HG03064 (cell line): ENCODE measurements around the gene CMTM1.

Source experiments
- ATAC-seq: cut with Tn5 transposase; IDR thresholded peaks from one replicate; pipeline ENCODE4 v1.9.1; 2021; ENCODE audit warnings: low read depth; ENCODE audit not compliant: unreplicated experiment

CMTM1 gene, protein sequence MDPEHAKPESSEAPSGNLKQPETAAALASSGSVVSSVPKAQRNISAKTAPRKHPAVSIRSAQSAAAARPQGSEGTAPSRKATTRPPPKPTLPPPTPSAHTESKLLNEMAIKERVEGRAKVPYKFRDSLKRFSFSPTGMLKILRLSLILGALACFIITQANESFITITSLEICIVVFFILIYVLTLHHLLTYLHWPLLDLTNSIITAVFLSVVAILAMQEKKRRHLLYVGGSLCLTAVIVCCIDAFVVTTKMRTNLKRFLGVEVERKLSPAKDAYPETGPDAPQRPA

DNA sequence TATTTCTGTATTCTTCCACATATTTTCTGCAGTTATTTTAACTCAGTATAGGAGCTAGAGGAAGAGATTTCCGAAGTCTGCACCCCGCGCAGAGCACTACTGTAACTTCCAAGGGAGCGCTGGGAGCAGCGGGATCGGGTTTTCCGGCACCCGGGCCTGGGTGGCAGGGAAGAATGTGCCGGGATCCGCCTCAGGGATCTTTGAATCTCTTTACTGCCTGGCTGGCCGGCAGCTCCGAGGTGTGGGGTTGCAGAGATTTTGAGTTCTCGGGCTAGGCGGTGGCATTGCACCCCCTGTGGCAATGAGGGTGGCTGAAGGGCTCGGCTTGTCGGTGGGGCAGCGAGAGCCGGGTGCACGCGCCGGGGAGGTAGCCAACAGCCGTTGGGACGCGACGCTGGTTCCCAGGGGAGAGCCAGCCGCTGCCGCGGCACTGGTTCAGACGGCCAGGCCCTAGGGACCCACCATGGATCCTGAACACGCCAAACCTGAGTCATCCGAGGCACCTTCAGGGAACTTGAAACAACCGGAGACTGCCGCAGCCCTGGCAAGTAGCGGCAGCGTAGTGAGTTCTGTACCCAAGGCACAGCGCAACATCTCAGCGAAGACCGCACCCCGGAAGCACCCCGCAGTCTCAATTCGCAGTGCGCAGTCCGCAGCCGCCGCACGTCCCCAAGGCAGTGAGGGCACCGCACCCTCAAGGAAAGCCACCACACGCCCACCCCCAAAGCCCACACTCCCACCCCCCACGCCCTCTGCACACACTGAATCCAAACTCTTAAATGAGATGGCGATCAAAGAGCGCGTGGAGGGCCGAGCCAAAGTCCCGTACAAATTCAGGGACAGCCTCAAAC, at the start of gene CMTM1:
Gene CMTM1 (plus strand): TSS at position 389 of the 851 bp plus-strand sequence. CDS start 75 bp downstream, at position 464.
- ATAC-seq, result no peak

DNA sequence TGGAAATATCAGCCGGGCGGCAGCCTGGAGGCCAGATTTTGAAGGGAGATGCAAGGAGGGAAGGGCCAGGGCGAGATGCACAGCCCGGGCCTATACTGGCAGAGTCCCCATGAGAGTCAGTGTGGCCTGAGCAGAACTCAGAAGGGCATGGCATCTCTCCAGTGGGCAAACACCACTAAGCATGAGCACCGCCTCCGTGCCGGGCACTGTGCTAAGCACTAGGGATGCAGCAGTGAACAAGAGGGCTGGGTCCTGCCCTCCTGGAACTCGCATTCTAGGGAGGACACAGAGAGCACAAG, 49.8 kb upstream of the CMTM1 start:
- peak; percentile 26 for ATAC-seq

DNA sequence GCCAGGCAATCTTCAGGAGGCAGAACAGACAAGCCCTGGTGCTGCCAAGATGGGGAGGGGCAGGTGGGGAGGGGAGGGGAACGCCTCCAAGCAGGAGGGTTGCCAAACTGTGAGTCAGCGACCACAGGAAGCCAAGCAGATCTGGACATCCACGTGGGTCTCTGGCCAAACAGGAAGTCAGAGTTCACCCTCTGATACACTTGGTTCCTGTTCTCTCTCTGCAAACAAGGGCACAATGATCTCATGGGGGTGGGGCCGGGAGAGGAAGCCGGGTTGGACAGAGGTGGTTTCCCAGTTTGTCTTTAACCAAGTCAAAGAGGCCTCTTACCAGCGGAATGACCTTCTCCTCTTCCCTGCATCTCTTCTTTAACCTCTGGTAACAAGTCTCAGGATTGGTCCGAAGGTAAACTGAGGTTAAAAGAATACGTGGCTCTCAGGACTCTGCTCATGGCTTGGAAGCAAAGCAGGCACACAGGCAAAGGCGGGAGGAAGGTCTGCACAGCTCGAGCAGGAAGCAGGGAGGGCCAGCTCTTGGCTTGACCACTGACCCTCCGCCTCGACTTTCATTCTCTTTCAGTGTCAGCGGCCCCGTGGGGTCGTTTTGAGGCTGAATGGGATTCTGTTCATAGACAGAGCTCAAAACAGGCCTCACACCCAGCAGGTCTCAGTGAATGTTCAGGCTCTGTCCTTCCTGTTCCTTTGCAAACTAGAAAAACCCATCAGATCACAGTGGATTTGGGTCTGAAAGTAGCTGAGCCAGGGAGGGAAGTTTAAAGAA, 49.2 kb upstream of the CMTM1 start:
- ATAC-seq, result peak; percentile 96

DNA sequence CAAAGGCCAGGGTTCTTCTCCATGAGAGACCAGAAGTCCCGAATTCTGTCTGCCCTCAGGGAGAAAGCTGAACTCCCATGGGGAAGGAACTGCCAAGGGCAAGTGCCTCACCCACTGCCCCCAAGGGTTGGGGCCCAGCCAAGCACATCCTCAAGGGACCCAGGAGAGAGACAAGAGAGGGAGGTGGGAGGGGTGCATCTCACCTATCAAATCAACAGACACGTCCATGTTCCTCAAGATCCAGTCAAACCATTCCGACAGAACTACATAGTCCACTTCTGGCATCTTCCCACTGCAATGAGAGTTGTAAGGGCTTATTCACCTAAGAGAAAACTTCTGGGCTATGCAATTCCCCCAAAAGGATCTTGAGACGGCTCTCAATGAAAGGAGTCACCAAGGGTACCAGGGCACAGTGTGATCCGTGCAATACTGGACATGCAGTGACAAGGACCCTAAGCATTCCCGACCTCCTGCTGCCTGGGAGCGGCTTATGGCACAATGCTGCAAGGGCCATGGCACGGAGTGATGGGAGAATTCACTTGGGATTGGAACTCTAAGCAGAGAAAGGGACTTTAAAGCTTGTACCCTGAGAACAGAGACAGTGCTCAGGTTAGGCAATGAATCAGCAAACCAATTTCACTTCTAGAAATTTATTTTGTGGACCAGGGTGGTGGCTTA, 48.5 kb upstream of the CMTM1 start:
- ATAC-seq, result no peak

DNA sequence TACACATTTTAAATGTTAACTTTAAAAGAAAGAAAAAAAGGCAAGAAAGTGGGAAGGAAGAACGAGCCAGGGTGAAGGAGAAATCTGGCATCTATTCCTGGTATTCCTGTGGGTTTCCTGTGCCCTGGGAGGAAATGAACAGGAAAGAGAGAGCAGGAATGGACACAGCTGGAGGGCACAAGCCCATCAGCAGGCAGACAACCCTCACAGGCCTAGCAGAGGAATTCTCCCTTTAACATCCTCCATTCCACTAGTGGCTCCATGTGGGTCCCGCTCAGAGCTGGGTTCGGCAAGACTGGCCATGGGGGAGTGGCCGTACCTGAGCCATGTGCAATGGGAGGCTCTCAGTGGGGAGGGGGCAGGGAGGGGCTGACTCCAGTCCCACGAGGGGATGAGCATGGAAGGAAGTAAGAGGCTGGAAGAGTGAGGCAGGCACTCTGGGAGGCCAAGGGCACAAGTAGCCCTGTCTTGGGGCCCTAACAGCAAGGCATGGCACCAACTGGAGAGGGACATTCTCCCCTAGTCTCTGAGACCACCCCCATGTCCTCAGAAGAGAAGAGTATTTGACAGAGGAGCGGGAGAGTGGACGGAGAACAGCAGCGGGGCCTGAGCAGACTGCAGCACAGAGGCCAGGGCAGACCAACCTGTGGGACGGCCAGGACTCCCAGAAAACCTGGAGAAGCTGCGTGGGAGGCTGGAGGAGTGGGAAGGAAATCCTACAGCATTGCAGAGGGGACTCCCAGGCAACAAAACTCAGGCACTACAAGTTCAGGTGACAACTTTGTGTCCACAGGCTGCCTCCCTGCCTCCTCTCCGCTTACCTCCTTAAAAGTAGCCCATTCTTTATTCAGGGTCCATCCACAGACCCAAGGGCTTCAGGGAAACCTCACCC, 46.5 kb upstream of the CMTM1 start:
- no peak for ATAC-seq

DNA sequence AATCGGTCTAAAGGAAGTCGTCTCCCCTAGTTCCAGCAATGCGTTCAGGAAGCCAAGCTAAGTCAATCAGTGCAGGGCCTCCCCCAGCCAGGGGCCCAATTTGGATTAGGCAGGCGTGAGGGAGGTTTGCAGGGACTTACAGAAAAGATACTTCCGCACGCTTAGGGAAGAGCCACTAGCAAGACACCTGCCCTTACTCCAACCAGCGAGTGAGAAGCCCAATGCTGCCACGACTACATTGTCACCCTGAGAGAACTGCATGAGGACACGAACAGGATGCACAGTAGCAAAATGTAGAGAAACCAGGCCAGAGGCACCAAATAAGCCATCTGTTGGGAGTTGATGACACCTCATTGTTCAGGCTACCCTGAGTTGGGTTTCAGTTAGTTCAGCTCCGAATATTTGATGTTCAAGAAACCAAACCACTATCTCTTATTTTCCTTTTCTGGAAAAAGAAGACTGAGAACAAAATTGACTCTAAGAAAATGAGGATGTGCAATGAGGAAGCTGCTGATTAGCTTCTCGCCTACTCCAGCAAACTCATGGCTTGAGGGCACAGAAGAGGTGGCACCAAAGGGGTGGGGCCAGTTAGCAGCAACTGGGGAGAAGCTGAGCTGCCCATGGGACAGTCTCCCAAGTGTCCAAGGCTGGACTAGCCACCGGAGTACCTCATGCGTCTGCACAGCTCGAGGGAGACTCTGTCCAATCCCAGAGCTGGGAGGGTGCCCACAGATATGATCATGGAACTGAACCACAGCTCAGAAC, 45.7 kb upstream of the CMTM1 start:
- no peak for ATAC-seq

DNA sequence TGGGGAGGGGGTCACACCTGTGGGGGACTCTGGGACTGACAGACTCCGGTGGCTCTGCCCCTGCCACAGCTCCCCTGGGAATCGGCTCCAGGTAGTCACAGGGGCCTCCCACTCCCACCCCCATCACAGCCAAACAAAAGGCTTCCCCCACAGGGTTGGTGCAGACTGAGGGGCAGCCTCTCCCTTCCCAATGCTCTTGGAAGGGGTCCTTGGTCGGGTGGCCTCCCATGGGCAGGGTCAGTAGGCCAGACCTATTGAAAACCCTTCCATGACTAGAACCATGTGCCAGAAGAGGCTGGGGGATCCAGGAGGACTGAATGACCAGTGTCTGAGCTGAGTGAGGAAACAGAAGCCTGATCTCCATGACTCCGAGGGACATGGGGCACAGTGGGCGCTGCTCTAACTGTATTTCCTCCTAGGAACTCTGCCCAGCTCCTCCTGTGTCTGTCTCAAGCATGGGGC, 45.0 kb upstream of the CMTM1 start:
- ATAC-seq, result no peak

DNA sequence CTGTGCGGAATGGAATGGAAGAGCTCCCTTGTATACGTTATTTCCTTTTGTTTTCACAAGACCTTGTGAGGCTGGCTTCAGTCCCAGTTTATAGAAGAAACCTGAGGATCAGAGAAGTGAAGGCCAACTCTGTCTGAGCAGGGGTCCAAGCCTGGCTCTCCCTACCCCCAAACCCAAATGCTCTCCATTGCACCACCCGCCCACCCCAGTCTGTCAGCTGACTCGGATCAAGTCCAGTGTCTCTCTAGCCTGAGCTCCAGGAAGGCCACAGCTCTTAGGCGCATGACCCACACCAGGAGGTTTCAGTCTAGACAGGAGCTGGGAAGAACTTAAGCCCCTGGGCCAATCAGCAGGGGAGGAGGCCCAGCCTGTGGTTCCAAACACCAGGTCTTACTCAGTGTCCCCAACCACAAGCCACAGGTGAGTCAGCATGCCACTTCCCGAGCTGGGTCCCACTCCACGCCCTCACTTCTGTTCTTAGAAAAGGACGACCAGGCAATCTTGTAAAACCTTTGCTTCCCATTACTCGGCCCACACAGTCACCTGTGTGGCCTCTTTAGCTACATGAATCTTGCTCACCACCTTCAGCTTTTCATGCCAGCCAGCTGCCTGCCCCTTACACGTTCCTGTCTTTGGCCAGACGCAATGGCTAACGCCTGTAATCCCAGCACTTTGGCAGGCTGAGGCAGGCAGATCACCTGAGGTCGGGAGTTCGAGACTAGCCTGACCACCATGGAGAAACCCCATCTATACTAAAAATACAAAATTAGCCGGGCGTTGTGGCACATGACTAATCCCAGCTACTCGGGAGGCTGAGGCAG, 44.1 kb upstream of the CMTM1 start:
- peak; percentile 34 for ATAC-seq

DNA sequence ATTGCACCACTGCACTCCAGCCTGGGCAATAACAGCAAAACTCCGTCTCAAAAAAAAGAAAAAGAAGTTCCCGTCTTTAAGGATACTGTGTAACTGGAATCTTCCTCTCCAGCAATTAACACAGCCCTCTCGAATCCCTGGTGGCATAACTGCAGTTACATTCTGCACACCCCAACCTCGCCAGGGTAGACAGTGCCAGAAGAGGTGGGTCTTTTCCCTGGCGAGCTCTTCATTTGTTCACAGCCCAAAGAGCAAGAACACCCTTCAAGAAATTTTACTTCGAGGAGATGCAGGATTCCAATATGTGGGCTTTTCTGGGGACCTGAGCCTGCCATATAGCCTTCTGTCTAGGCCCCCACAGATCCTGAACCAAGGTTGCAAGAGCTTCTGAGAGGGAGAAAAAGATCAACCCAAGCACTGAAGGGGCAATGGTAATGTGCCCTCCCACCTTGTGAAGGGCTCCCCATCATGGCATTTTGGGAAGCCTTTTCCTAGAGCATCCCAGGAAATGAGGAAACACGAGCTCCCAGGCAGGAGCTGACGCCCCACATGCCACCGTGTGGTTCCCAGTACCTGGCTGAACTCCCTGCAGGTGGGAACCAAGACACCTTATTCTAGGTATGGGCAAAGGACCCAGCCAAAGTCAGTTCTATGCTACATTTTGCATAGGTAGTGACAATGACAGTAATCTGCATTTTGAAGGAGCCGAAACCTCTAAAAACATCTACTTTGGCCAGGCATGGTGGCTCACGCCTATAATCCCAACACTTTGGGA, 43.2 kb upstream of the CMTM1 start:
- no peak for ATAC-seq

DNA sequence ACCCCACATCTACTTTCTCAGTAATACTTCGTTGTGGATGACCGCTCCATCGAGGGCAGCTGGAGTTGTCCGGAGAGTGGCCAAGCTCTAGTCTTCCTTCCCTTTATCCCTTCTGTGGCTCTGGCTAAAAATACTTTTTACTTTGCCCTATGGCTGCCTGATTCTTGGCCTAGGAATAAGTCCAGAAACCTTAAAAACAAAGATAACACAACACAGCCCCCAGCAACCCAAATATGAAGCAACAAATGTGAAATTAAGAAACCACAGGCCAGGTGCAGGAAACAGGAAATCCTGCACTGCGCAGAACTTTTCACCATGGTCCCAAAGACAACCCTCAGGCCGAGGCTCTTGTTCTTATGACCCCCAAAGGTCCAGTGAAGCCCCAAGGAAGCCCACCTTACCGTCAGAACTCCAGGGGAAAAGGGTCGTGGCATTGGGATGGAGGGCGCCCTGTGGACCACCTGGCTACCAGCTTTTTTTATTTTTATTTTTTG, 42.3 kb upstream of the CMTM1 start:
- ATAC-seq, result peak; percentile 49

DNA sequence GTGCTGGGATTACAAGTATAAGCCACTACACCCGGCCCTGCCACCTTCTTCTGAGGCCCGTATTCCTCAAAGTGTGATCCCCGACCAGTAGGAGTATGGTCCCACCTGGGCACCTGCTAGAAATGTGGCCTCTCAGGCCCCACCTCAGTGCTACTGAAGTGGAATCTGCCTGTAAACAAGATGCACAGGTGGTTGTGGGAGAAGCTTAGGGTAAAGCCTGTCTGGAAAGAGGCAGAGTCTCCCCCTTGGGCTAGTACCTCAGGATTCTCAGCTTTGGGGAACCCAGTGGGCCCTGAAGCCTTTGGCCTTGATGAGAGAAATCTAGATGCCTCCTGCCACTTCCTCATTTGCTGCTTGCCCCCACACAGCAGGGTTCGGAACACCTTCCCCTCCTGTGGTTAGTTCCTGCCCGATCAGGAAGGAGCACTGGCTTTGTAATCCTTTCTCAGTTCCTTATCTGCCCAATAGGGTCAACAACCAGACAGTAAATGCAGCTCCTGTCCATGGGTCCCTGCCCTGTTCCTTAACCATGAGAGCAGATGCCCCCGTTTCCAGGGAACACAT, 41.6 kb upstream of the CMTM1 start:
- ATAC-seq, result peak; percentile 65

DNA sequence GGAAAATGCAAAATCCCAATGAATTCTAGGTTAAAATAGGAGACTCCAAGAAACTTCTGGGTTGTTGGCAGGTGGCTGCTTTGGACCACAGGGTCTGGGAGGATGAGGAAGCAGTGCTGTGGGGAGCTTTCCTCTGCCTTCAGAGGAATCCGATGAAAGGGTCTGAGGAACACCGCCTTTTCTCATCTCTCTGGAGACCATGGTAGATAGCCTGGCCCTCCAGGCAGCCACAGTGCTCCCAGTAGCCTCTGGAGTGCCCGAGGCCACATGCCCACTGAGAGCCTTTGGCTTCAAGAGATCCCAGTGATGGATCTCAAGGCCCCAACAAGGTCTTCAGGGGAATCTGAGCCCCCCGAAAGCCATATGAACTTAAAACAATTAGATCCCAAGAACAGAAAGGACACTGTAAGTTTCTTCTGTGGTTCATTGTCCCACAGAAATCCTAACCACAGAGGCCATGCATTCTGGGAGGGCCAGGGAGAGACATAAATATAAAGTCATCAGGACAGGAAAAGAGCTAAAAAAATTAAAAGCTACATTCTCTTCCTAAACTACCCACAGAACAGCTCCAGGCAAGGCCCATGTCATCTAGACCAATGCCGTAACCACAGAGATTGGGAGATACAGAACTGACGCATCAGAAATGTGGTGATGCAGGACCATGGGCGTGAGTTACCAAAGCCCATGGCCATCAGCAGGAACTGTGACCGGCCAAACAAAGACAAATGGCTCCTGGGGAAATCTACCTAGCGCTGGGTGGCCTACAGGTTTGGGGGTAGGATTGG, 40.7 kb upstream of the CMTM1 start:
- no peak for ATAC-seq

DNA sequence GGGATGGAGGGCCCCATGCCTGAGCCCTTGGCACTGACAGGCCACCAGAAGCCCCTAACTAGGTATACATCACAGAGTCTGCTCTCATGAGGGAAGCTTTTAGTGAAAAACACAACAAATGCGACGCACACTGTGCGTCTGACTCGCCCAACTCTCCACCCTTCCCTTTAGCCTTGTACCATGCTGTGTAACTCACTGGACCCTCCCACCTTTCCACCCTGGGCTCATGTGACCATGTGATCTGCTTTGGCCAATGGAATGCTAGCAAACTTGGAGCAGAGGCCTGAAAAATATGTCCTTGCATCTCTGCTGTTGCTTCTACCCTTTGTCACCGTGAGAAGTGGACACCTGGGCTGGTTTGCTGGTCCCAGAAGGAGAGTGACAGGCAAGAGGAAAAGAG, 37.9 kb upstream of the CMTM1 start:
- ATAC-seq, result no peak

DNA sequence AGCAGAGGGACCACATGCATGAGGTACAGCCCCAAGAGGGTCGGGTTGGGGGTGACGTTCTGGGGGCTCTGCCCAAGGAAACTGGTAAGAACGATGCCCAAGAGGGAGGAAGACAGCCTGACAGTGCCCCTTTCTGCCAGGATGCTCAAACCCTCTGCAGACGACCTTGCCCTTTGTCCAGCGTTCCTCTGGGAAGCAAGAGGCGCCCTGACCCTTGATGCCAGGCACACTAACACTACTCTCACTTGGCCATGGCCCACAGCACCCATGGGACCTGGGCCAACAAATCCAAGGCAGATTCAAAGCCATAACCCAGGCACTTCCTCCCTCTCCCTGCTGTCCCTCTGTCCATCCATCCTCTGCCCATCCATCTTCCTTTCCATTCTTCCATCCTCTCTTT, 36.8 kb upstream of the CMTM1 start:
- no peak for ATAC-seq

DNA sequence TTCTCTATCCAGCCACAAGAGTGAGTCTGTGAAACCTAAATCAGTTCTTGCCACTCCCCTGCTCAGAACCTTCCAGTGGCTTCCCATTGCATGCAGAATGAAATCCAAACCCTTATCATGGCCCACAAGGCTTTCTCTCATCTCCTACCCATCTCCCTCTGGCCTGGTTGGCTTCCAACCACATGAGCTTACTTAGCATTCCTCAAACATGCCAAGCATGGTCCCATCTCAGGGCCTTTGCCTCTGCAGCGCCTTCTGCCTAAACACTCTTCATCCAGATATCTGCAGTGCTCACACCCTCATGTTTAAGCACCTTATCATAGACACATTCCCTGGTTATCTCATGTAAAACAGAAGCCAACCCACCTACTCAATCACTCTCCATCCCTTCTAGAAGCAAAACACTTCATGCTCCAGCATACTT, 31.9 kb upstream of the CMTM1 start:
- no peak for ATAC-seq

DNA sequence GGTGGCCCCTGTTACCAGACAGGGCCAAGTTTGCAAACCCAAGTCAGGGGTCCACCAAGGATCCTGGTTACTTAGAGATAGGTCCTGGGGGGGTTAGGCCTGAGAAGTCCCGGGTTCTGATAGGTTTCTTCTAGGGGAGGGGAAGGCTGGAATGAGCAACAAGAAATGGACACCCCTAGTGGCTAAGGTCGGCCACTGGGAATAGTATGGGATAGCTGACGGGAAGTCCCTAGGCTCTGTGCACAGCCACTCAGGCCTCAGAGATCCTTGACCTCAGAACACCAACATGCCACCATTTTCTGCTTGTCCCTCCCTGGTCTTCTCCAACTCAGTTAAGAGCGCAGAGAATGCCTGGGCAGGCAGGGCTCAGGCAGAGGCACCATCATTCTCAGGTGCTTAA, 29.7 kb upstream of the CMTM1 start:
- no peak for ATAC-seq
